ENCODE data around the gene OLFM4.

GRCh38 chr13:53028637-53029203 lies at the start of gene OLFM4:
- TF ChIP-seq EZH2 (IDR thresholded peaks at IDR 0.05; ENCODE audit: insufficient read depth, low read length): no peak
- no peak for TF ChIP-seq CTCF (IDR thresholded peaks at IDR 0.05; ENCODE audit: insufficient read depth, low read depth, low read length)
